ENCODE data around the gene DPF3.

DNA sequence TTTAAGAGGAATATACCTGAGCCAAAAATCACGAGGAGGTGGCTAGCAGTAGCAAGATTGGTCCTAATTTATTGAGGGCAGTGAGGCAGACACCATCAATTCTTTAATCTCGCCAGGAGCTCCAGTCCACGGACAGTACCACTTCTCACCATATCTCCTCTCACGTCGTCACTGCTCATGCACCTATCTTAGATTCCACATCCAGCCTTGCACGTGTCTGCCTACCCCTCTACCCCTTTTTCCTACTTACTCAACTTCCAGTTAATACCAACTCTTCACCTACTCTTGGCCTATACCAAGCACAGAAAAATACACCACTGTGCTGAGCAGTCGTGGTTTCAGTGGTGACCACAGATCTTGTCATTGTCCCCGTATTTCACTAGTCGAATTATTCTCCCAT, 246.1 kb downstream of the DPF3 start:
- TF ChIP-seq CTCF (conservative IDR thresholded peaks at IDR 0.05) (no peak), EZH2 (IDR thresholded peaks at IDR 0.05; ENCODE audit: low read depth) (no peak)
